Liver (tissue), 3 donors: ENCODE results near the gene EEF1AKMT2.

ENCODE experiments used
- JUND ChIP-seq, 2 donors: IDR thresholded peaks; 2 replicates each; pipeline ENCODE4 v1.6.1; 2016; ENCODE audit warnings: antibody characterized with exemption in 2 of 2
- RAD21 ChIP-seq, 2 donors: IDR thresholded peaks; 2 replicates each; pipeline ENCODE4 v1.6.1; 2016; ENCODE audit warnings: antibody characterized with exemption in 2 of 2, mild to moderate bottlenecking in 2 of 2
- RXRA ChIP-seq, 2 donors: IDR thresholded peaks; 2 replicates each; pipeline ENCODE4 v1.6.1; 2017 to 2018; ENCODE audit warnings: antibody characterized with exemption in 2 of 2, mild to moderate bottlenecking in 1 of 2
- TF ChIP-seq, protein P1 (sequence below): fragments of 150-350 bp; IDR thresholded peaks from 2 replicates; pipeline ENCODE4 v1.5.1; 2017; ENCODE audit warnings: improper control_type of control experiment, low read depth, low read length; ENCODE audit not compliant: missing input control
- TF ChIP-seq, protein P2 (sequence below): IDR thresholded peaks from 2 replicates; pipeline ENCODE4 v1.6.1; 2016; ENCODE audit warnings: antibody characterized with exemption
- donor health status: healthy.
- donor health status: healthy.

DNA sequence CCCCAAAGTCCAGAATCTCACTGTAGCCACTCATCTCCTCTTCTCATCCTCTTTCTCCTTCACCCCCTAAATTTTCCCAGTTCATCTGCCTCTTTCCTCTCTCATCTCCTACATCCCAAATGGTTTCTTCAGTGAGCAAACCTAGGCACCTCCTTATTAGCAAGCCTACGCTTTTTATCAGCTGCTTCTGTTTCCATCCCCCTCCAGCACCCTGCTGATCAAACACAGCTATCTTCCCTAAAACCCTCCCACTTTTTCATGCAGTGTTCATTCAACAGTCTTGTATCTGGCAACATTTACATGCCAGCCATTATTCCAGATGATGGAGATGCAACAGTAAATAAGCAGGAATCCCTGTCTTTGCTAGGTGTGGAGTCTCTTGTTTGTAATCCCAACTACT is 6.7 kb upstream of the EEF1AKMT2 start:
- TF ChIP-seq, protein P1, sequence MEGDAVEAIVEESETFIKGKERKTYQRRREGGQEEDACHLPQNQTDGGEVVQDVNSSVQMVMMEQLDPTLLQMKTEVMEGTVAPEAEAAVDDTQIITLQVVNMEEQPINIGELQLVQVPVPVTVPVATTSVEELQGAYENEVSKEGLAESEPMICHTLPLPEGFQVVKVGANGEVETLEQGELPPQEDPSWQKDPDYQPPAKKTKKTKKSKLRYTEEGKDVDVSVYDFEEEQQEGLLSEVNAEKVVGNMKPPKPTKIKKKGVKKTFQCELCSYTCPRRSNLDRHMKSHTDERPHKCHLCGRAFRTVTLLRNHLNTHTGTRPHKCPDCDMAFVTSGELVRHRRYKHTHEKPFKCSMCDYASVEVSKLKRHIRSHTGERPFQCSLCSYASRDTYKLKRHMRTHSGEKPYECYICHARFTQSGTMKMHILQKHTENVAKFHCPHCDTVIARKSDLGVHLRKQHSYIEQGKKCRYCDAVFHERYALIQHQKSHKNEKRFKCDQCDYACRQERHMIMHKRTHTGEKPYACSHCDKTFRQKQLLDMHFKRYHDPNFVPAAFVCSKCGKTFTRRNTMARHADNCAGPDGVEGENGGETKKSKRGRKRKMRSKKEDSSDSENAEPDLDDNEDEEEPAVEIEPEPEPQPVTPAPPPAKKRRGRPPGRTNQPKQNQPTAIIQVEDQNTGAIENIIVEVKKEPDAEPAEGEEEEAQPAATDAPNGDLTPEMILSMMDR, result no peak
- TF ChIP-seq RXRA (IDR thresholded peaks at IDR 0.05) (no peak), RAD21 (IDR thresholded peaks at IDR 0.05) (no peak), JUND (IDR thresholded peaks at IDR 0.05) (no peak)
- TF ChIP-seq, protein P2, sequence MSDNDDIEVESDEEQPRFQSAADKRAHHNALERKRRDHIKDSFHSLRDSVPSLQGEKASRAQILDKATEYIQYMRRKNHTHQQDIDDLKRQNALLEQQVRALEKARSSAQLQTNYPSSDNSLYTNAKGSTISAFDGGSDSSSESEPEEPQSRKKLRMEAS, result no peak
